Activated CD8-positive, alpha-beta memory T cell treated with anti-CD3 and anti-CD28 coated beads, Interleukin-2, amount 50 U/mL, for 4 hours (primary cell): ENCODE results near the gene GTSE1.

Experiments
- DNase-seq: peaks from one replicate; pipeline ENCODE4 v3.0.0-alpha.2; 2020

Gene GTSE1

GRCh38 chr22:46367707-46368191, 71.1 kb downstream of the GTSE1 start:
- peak; percentile 73 for DNase-seq

- DNase-seq: no peak
These were observed 71.8 kb downstream of the GTSE1 start for GRCh38 chr22:46368422-46368821.

GRCh38 chr22:46368871-46369715, 72.4 kb downstream of the GTSE1 start:
- no peak for DNase-seq

- DNase-seq: no peak
These were observed 73.3 kb downstream of the GTSE1 start for GRCh38 chr22:46369716-46370583.

- peak; percentile 57 for DNase-seq
These were observed 74.1 kb downstream of the GTSE1 start for GRCh38 chr22:46370584-46371291.

- no peak for DNase-seq
These were observed 75.1 kb downstream of the GTSE1 start for GRCh38 chr22:46371623-46372226.

- DNase-seq: no peak
These were observed 76.0 kb downstream of the GTSE1 start for GRCh38 chr22:46372686-46373085.

GRCh38 chr22:46373159-46373558, 76.5 kb downstream of the GTSE1 start:
- no peak for DNase-seq

GRCh38 chr22:46373921-46374662, 77.4 kb downstream of the GTSE1 start:
- peak; percentile 46 for DNase-seq

GRCh38 chr22:46374663-46375474, 78.2 kb downstream of the GTSE1 start:
- no peak for DNase-seq

GRCh38 chr22:46376111-46376510, 79.4 kb downstream of the GTSE1 start:
- DNase-seq: no peak

- DNase-seq: no peak
These were observed 80.3 kb downstream of the GTSE1 start for GRCh38 chr22:46376908-46377524.

- DNase-seq: no peak
These were observed 81.1 kb downstream of the GTSE1 start for GRCh38 chr22:46377525-46378425.

GRCh38 chr22:46378426-46379065, 81.9 kb downstream of the GTSE1 start:
- DNase-seq: no peak

GRCh38 chr22:46379066-46379930, 82.6 kb downstream of the GTSE1 start:
- no peak for DNase-seq

GRCh38 chr22:46380069-46380468, 83.4 kb downstream of the GTSE1 start:
- no peak for DNase-seq
